Hematopoietic multipotent progenitor cell treated with erythropoietin and hydrocortisone succinate and interleukin-3 and kit ligand, for 6 days (in vitro differentiated cells): ENCODE measurements around the gene ARMC2.
"Not testable (repeated sequence)": the region's sequence is repeated elsewhere in the genome, so short reads cannot be mapped to it uniquely, and the experiment has no call there.

Experiments used
- DNase-seq: peaks from one replicate; pipeline ENCODE4 v3.0.0-alpha.2; 2015

The ARMC2 gene

GRCh38 chr6:108957221-108957620 is 109.0 kb downstream of the ARMC2 start:
- DNase-seq: no peak

- peak; percentile 14 for DNase-seq
Measured at GRCh38 chr6:108958900-108959770, 110.9 kb downstream of the ARMC2 start.

GRCh38 chr6:108959972-108960582 is 111.9 kb downstream of the ARMC2 start:
- DNase-seq: no peak

GRCh38 chr6:108960601-108961000 is 112.4 kb downstream of the ARMC2 start:
- no peak for DNase-seq

- no peak for DNase-seq
Measured at GRCh38 chr6:108961077-108961476, 112.9 kb downstream of the ARMC2 start.

GRCh38 chr6:108961985-108962384 is 113.8 kb downstream of the ARMC2 start:
- DNase-seq: no peak

- DNase-seq: no peak
Measured at GRCh38 chr6:108966251-108966650, 118.0 kb downstream of the ARMC2 start.

- peak; percentile 76 for DNase-seq
Measured at GRCh38 chr6:108966855-108967755, 118.9 kb downstream of the ARMC2 start.

- DNase-seq: peak; percentile 25
Measured at GRCh38 chr6:108968325-108969316, 120.4 kb downstream of the ARMC2 start.

- DNase-seq: no peak
Measured at GRCh38 chr6:108969776-108970175, 121.6 kb downstream of the ARMC2 start.

GRCh38 chr6:108974201-108974600 is 126.0 kb downstream of the ARMC2 start:
- no peak for DNase-seq

- DNase-seq: not testable (repeated sequence)
Measured at GRCh38 chr6:108978638-108979037, 130.4 kb downstream of the ARMC2 start.

- no peak for DNase-seq
Measured at GRCh38 chr6:108982154-108983113, 134.2 kb downstream of the ARMC2 start.

GRCh38 chr6:108983151-108983550 is 134.9 kb downstream of the ARMC2 start:
- DNase-seq: peak; percentile 19

GRCh38 chr6:108985301-108985700 is 137.1 kb downstream of the ARMC2 start:
- DNase-seq: no peak

GRCh38 chr6:108987156-108987555 is 138.9 kb downstream of the ARMC2 start:
- no peak for DNase-seq

- no peak for DNase-seq
Measured at GRCh38 chr6:108988296-108988695, 140.1 kb downstream of the ARMC2 start.

- no peak for DNase-seq
Measured at GRCh38 chr6:108988765-108989164, 140.5 kb downstream of the ARMC2 start.

GRCh38 chr6:108989700-108990099 is 141.5 kb downstream of the ARMC2 start:
- DNase-seq: no peak

GRCh38 chr6:108993876-108994275 is 145.7 kb downstream of the ARMC2 start:
- no peak for DNase-seq

- no peak for DNase-seq
Measured at GRCh38 chr6:108995296-108995695, 147.1 kb downstream of the ARMC2 start.
